Measurements from ENCODE around the gene CEACAM19. TPM values are rescaled to one million over a fixed set of nuclear protein-coding genes. Genes with fewer than 3 reads are reported as not detected.

Gene CEACAM19
- total and polyA plus RNA-seq, 8 donors: 2.4 to 27.7 (median 5.3) TPM

DNA sequence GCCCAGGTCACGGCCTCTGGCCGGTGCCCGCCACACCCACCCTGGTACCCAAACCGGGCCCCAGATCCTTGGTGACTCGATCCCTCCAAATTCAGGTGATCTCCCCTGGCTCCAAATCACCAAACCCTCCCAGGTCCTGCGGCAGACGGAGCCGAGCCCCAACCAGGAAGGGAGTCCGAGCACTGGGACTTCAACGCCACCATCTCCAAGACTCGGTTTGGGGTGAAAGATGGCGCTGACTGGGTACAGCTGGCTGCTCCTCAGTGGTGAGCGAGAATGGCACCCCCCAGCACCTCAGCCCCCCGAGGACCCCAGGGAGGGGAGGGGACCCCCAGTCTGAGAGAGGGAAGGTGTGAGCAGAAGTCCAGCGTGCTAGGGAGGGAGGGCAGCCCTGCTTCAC lies 29.9 kb downstream of the CEACAM19 start:
- Histone ChIP-seq H3K27me3 (no peaks in the 10 kb centered on the region), H3K36me3 (no peaks in the 10 kb centered on the region), H3K4me1 (peaks cover 3 to 8% (median 6%) of the 10 kb centered on the region in 3 donors), H3K9me3 (no peaks in the 10 kb centered on the region), H3K27ac (no peak overlapping the region), H3K4me3 (no peak overlapping the region)
- FAIRE-seq: no peak
- 83 to 85% methylated on average over 13 to 15 of the region's 15 CpGs for WGBS, 2 donors
- intact Hi-C loops (cut with DNase I): no loop called here
- DNase-seq: no peak
- TF ChIP-seq, protein P1, sequence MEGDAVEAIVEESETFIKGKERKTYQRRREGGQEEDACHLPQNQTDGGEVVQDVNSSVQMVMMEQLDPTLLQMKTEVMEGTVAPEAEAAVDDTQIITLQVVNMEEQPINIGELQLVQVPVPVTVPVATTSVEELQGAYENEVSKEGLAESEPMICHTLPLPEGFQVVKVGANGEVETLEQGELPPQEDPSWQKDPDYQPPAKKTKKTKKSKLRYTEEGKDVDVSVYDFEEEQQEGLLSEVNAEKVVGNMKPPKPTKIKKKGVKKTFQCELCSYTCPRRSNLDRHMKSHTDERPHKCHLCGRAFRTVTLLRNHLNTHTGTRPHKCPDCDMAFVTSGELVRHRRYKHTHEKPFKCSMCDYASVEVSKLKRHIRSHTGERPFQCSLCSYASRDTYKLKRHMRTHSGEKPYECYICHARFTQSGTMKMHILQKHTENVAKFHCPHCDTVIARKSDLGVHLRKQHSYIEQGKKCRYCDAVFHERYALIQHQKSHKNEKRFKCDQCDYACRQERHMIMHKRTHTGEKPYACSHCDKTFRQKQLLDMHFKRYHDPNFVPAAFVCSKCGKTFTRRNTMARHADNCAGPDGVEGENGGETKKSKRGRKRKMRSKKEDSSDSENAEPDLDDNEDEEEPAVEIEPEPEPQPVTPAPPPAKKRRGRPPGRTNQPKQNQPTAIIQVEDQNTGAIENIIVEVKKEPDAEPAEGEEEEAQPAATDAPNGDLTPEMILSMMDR (IDR thresholded peaks at IDR 0.05): no peak
- no peak for ATAC-seq

DNA sequence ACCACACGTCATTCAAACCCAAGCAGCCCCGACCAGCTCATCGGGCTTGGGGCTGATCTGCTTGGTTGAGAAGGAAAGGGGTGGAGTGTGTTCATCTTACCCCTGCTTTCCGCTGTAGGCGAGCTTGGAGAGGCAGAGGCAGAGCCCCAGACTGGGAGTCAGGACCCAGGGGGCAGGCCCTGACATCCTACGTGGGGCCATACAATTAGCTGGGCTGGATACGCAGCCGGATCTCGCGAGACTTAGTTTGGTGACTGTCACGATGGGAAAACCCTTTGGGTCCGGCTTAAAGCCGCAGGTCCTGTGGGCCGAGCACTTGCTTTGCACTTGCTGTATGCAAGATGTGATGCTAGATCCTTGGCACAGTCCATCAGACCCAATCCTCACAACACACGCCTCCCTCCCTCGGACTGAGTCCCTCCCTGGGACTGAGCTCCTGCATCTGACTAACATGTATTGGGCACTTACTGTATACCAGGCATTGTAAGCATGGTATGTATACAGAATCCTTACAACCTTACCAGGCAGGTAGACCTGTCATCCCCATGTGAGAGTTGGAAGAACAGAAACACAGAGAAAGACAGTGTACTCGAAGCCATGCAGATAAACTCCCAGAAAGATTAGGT lies 31.4 kb downstream of the CEACAM19 start:
- Histone ChIP-seq H3K36me3 (no peaks in the 10 kb centered on the region), H3K27me3 (no peaks in the 10 kb centered on the region), H3K9me3 (no peaks in the 10 kb centered on the region), H3K27ac (no peak overlapping the region), H3K4me1 (no peaks in the 10 kb centered on the region), H3K4me3 (no peak overlapping the region)
- no peak for ATAC-seq
- intact Hi-C loops (cut with DNase I): no loop called here
- TF ChIP-seq, protein P1 (IDR thresholded peaks at IDR 0.05): no peak
- no peak for DNase-seq
- 92% methylated on average over 17 of the region's 17 CpGs for WGBS, 2 donors
- FAIRE-seq: no peak

- TF ChIP-seq, protein P1 (IDR thresholded peaks at IDR 0.05): no peak
- no peak for DNase-seq
- no peaks in the 10 kb centered on the region for H3K36me3 ChIP-seq
- no peak for ATAC-seq
- no peaks in the 10 kb centered on the region for H3K27me3 ChIP-seq
- H3K9me3 ChIP-seq: no peaks in the 10 kb centered on the region
- WGBS, 2 donors: 92 to 94% methylated on average over 28 of the region's 28 CpGs
- intact Hi-C loops (cut with DNase I): no loop called here
- no peak for FAIRE-seq
- no peak overlapping the region for H3K27ac ChIP-seq
- H3K4me1 ChIP-seq: no peaks in the 10 kb centered on the region
- no peak overlapping the region for H3K4me3 ChIP-seq
Observed at GRCh38 chr19:44703336-44704078, 32.2 kb downstream of the CEACAM19 start.

DNA sequence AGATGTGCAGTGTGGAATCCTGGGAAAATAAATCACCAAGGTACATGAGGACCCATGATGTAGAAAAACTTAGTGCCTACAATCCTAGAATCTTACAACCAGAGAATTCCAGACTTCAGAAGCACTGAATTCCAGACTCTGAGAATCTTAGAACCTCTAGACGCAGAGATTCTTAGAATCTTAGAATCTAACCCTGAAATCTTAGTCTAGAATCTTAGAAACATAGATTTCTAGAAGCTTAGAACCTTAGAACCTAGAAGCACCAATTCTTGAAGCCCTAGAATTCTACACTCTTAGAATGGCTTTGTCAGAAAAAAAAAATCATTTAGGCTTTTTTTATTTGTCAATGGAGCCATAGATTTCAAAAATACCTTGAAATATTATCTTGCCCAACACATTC lies 33.7 kb downstream of the CEACAM19 start:
- no peak for DNase-seq
- Histone ChIP-seq H3K9me3 (no peaks in the 10 kb centered on the region), H3K4me3 (no peak overlapping the region), H3K4me1 (no peaks in the 10 kb centered on the region), H3K27ac (no peak overlapping the region), H3K36me3 (no peaks in the 10 kb centered on the region), H3K27me3 (no peaks in the 10 kb centered on the region)
- TF ChIP-seq, protein P1 (IDR thresholded peaks at IDR 0.05): no peak
- intact Hi-C loops (cut with DNase I): no loop called here
- no peak for FAIRE-seq
- 89 to 98% methylated on average over 1 of the region's 1 CpG for WGBS, 2 donors
- no peak for ATAC-seq

DNA sequence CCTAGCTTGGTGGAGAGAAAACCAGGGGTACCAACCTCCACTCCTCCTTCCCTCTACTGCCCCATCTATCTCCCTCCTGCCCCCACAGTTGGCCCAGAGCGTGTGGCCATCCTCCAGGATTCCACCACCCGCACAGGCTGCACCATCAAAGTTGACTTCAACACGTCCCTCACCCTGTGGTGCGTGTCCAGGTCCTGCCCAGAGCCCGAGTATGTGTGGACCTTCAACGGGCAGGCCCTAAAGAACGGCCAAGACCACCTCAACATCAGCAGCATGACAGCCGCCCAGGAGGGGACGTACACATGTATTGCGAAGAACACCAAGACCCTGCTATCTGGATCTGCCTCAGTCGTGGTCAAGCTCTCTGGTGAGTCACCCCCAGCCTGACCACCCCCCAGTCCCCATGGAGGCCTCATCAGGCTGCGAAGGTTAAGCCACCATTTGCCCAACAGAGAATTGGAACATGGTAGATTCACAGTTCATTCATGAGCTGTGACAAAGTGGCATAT lies 34.3 kb downstream of the CEACAM19 start:
- Histone ChIP-seq H3K27ac (no peak overlapping the region), H3K36me3 (no peaks in the 10 kb centered on the region), H3K9me3 (no peaks in the 10 kb centered on the region), H3K4me1 (no peaks in the 10 kb centered on the region), H3K4me3 (no peak overlapping the region), H3K27me3 (no peaks in the 10 kb centered on the region)
- intact Hi-C loops (cut with DNase I): no loop called here
- TF ChIP-seq, protein P1 (IDR thresholded peaks at IDR 0.05): no peak
- 93 to 98% methylated on average over 12 of the region's 12 CpGs for WGBS, 2 donors
- DNase-seq (no peak), FAIRE-seq (no peak), ATAC-seq (no peak)
